Parathyroid adenoma (tissue), 2 donors: ENCODE results near the gene CUL4A.
"Not testable (repeated sequence)": the region's sequence is repeated elsewhere in the genome, so short reads cannot be mapped to it uniquely, and the experiment has no call there.

Experiments
- H2AFZ ChIP-seq: fragments of 300-600 bp; sonication (generic); one replicate; pipeline ENCODE4 v1.7.0; 2017; ENCODE audit warnings: antibody characterized with exemption, mild to moderate bottlenecking
- H3K27ac ChIP-seq: fragments of 300-600 bp; sonication (generic); one replicate; pipeline ENCODE4 v1.7.0; 2017
- H3K27me3 ChIP-seq: fragments of 300-600 bp; sonication (generic); one replicate; pipeline ENCODE4 v1.7.0; 2017; ENCODE audit warnings: low read length; ENCODE audit not compliant: control insufficient read depth, insufficient read depth
- H3K36me3 ChIP-seq: fragments of 300-600 bp; sonication (generic); one replicate; pipeline ENCODE4 v1.7.0; 2017; ENCODE audit warnings: low read length; ENCODE audit not compliant: control insufficient read depth, insufficient read depth
- H3K4me1 ChIP-seq: fragments of 300-600 bp; sonication (generic); one replicate; pipeline ENCODE4 v1.7.0; 2017; ENCODE audit warnings: control low read depth
- H3K4me2 ChIP-seq: fragments of 300-600 bp; sonication (generic); one replicate; pipeline ENCODE4 v1.7.0; 2017; ENCODE audit warnings: low read length
- H3K4me3 ChIP-seq: fragments of 300-600 bp; sonication (generic); one replicate; pipeline ENCODE4 v1.7.0; 2017; ENCODE audit warnings: low read depth, low read length
- H3K79me2 ChIP-seq: fragments of 300-600 bp; sonication (generic); one replicate; pipeline ENCODE4 v1.7.0; 2017; ENCODE audit warnings: control low read depth
- H3K9ac ChIP-seq: fragments of 300-600 bp; sonication (generic); one replicate; pipeline ENCODE4 v1.7.0; 2017; ENCODE audit warnings: mild to moderate bottlenecking
- H3K9me3 ChIP-seq: fragments of 300-600 bp; sonication (generic); one replicate; pipeline ENCODE4 v1.7.0; 2017; ENCODE audit warnings: low read length; ENCODE audit not compliant: control insufficient read depth
- CTCF ChIP-seq: fragments of 300-600 bp; sonication (generic); IDR thresholded peaks from one replicate; pipeline ENCODE4 v1.7.0; 2017; ENCODE audit warnings: antibody characterized with exemption, mild to moderate bottlenecking
- donor health status: primary hyperparathyroidism.

Gene CUL4A

DNA sequence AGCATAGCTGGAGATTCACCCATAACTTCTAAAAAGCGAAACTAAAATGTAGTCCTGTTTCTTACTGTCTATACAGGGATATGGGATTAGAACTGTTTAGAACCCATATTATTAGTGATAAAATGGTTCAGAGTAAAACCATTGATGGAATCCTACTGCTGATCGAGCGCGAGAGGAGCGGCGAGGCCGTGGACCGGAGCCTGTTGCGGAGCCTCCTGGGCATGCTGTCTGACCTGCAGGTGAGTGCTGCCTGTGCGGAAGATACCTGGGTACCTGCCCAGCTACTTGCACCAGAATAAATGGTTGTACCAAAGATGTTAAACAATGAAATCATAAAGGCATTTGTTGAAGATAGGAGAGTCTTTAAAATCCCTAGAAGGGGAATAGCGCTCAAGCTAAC is 23.7 kb downstream of the CUL4A start:
- H2AFZ ChIP-seq: no peak overlapping the region
- no peak overlapping the region for H3K4me3 ChIP-seq
- H3K27ac ChIP-seq: no peak overlapping the region
- H3K9me3 ChIP-seq: no peaks in the 10 kb centered on the region
- H3K9ac ChIP-seq: no peak overlapping the region
- H3K4me1 ChIP-seq: no peaks in the 10 kb centered on the region
- TF ChIP-seq CTCF: no peak
- H3K27me3 ChIP-seq: no peaks in the 10 kb centered on the region
- no peaks in the 10 kb centered on the region for H3K36me3 ChIP-seq
- no peaks in the 10 kb centered on the region for H3K79me2 ChIP-seq
- no peak overlapping the region for H3K4me2 ChIP-seq

DNA sequence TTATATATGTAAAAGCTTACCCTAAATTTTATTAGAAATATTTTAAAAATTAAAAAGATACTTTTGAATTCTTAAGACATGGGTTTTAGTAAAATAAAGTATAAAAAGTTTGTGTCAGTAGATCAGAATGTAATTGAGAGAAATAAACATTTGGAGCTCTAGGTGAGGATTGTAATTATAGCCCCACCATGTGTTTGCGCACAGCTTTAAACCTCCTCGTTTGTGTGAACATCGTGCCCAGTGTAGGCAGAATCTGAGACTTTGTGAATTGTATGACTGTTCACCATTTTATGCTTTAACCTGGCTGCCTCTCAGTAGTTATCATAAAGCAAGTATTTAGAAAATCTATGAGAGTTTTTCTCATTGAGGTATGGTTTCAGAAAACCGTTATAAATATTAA is 29.1 kb downstream of the CUL4A start:
- TF ChIP-seq CTCF: no peak
- H3K27ac ChIP-seq: no peak overlapping the region
- no peak overlapping the region for H3K4me3 ChIP-seq
- no peaks in the 10 kb centered on the region for H3K79me2 ChIP-seq
- H2AFZ ChIP-seq: no peak overlapping the region
- no peak overlapping the region for H3K9ac ChIP-seq
- no peak overlapping the region for H3K4me2 ChIP-seq
- H3K9me3 ChIP-seq: no peaks in the 10 kb centered on the region
- no peaks in the 10 kb centered on the region for H3K36me3 ChIP-seq
- H3K27me3 ChIP-seq: no peaks in the 10 kb centered on the region
- no peaks in the 10 kb centered on the region for H3K4me1 ChIP-seq

- no peaks in the 10 kb centered on the region for H3K79me2 ChIP-seq
- H3K4me1 ChIP-seq: no peaks in the 10 kb centered on the region
- no peak overlapping the region for H3K27ac ChIP-seq
- no peak overlapping the region for H2AFZ ChIP-seq
- H3K4me3 ChIP-seq: no peak overlapping the region
- H3K9me3 ChIP-seq: no peaks in the 10 kb centered on the region
- no peak overlapping the region for H3K9ac ChIP-seq
- no peaks in the 10 kb centered on the region for H3K27me3 ChIP-seq
- no peaks in the 10 kb centered on the region for H3K36me3 ChIP-seq
- H3K4me2 ChIP-seq: no peak overlapping the region
- TF ChIP-seq CTCF: no peak
Observed at GRCh38 chr13:113239357-113239756, 29.9 kb downstream of the CUL4A start.

DNA sequence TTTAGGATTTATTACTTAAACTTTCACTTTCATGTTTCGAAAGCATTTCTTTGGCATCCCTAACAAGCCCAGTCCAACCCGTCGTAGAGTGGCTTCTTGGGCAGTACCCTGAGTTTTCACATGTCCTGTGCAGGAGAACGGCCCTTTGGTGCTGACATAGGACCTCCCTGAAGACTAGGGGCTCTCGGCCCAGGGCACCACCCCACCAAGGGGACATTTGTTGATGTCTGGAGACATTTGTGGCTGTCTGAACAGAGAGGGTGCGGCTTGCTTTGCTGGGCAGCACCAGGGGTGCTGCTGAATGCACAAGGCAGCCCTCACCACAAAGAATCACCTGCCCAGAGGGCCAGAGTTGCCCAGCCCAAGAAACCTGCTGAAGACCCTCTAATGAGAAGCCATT is 30.6 kb downstream of the CUL4A start:
- Histone ChIP-seq H3K9ac (no peak overlapping the region), H3K27me3 (no peaks in the 10 kb centered on the region), H3K4me2 (no peak overlapping the region), H3K79me2 (no peaks in the 10 kb centered on the region), H3K4me3 (no peak overlapping the region), H3K4me1 (no peaks in the 10 kb centered on the region), H2AFZ (no peak overlapping the region), H3K36me3 (no peaks in the 10 kb centered on the region), H3K27ac (no peak overlapping the region), H3K9me3 (no peaks in the 10 kb centered on the region)
- no peak for TF ChIP-seq CTCF

- not testable (repeated sequence) for H3K4me3 ChIP-seq, H3K9ac ChIP-seq, H3K4me1 ChIP-seq, H3K36me3 ChIP-seq, H3K27ac ChIP-seq, H3K79me2 ChIP-seq, H2AFZ ChIP-seq, H3K9me3 ChIP-seq, H3K4me2 ChIP-seq, H3K27me3 ChIP-seq
Observed at GRCh38 chr13:113241623-113242022, 32.2 kb downstream of the CUL4A start.
